ENCODE data around the gene ZHX3. TPM values are rescaled to one million over a fixed set of nuclear protein-coding genes. Genes with fewer than 3 reads are reported as not detected.

ZHX3 gene
- total and polyA plus RNA-seq, 10 of the 15 experiments (the other 5 are each of a cell fraction or from before 2014, with no cell fraction given): 1.3 to 14.0 (median 5.0) TPM

- H2AFZ ChIP-seq (ENCODE audit: control insufficient read depth, low read depth, low read length): no peak overlapping the region
- no peak for ATAC-seq
- no peak overlapping the region for H3K4me3 ChIP-seq
- peaks cover 20% of the 10 kb centered on the region for H3K4me1 ChIP-seq (ENCODE audit: control insufficient read depth, insufficient read depth, low read length)
- BruUV-seq (replicated peaks): no TSS peak
- WGBS (ENCODE audit: insufficient coverage, insufficient replicate concordance, low lambda C conversion rate, missing lambda C conversion rate): 96% methylated on average over 11 of the region's 11 CpGs
- no peak for FAIRE-seq
- no peaks in the 10 kb centered on the region for H3K27me3 ChIP-seq (replicated peaks in 1 of 2; ENCODE audit: control insufficient read depth in 2 of 2, insufficient read depth in 2 of 2, low read length in 1 of 2)
- no peak overlapping the region for H3K4me2 ChIP-seq (ENCODE audit: control insufficient read depth, insufficient read depth)
- no peak for DNase-seq (ENCODE audit: low read depth, low spot score)
- in situ Hi-C loops (cut with MboI): no loop called here
- H4K20me1 ChIP-seq (ENCODE audit: control insufficient read depth, insufficient read depth): no peaks in the 10 kb centered on the region; the same call in none of the 2 replicates
- intact Hi-C loops (cut with micrococcal nuclease; ENCODE audit: unreplicated experiment): no loop called here
- peaks cover 15% of the 10 kb centered on the region for H3K79me2 ChIP-seq (ENCODE audit: control insufficient read depth, insufficient read depth, low read length)
- peaks cover 31 to 58% of the 10 kb centered on the region in 2 experiments for H3K36me3 ChIP-seq (ENCODE audit: control insufficient read depth in 2 of 2, insufficient read depth in 2 of 2, low read length in 1 of 2)
- H3K9me3 ChIP-seq (replicated peaks; ENCODE audit: control insufficient read depth, insufficient read depth, low read length): no peaks in the 10 kb centered on the region
- H3K27ac ChIP-seq (ENCODE audit: control insufficient read depth, insufficient read depth): no peak overlapping the region
- H3K9ac ChIP-seq (ENCODE audit: control insufficient read depth, insufficient read depth, low read length): no peak overlapping the region
- ChIA-PET POLR2A (no interaction called here), CTCF (no interaction called here), SMC1A (ENCODE audit: uncharacterized antibody, unreplicated experiment) (no interaction called here), RAD21 (ENCODE audit: unreplicated experiment) (no interaction called here)
- no peak for TF ChIP-seq POLR2AphosphoS5 (IDR thresholded peaks at IDR 0.05; ENCODE audit: low read length)
- no peak for TF ChIP-seq TCF7 (IDR thresholded peaks at IDR 0.05; ENCODE audit: borderline replicate concordance)
- no peak for TF ChIP-seq STAT3 (IDR thresholded peaks at IDR 0.05; ENCODE audit: low read depth, low read length)
- TF ChIP-seq SIN3A (IDR thresholded peaks at IDR 0.05; ENCODE audit: low read depth, low read length): no peak
- TF ChIP-seq CHD4 (IDR thresholded peaks at IDR 0.05): no peak
- no peak for TF ChIP-seq NR2F1 (conservative IDR thresholded peaks at IDR 0.05)
- no peak for TF ChIP-seq HDAC2 (IDR thresholded peaks at IDR 0.05)
- TF ChIP-seq, protein P1, sequence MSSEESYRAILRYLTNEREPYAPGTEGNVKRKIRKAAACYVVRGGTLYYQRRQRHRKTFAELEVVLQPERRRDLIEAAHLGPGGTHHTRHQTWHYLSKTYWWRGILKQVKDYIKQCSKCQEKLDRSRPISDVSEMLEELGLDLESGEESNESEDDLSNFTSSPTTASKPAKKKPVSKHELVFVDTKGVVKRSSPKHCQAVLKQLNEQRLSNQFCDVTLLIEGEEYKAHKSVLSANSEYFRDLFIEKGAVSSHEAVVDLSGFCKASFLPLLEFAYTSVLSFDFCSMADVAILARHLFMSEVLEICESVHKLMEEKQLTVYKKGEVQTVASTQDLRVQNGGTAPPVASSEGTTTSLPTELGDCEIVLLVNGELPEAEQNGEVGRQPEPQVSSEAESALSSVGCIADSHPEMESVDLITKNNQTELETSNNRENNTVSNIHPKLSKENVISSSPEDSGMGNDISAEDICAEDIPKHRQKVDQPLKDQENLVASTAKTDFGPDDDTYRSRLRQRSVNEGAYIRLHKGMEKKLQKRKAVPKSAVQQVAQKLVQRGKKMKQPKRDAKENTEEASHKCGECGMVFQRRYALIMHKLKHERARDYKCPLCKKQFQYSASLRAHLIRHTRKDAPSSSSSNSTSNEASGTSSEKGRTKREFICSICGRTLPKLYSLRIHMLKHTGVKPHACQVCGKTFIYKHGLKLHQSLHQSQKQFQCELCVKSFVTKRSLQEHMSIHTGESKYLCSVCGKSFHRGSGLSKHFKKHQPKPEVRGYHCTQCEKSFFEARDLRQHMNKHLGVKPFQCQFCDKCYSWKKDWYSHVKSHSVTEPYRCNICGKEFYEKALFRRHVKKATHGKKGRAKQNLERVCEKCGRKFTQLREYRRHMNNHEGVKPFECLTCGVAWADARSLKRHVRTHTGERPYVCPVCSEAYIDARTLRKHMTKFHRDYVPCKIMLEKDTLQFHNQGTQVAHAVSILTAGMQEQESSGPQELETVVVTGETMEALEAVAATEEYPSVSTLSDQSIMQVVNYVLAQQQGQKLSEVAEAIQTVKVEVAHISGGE (CRISPR knock-in tag; IDR thresholded peaks at IDR 0.05): no peak
- no peak for TF ChIP-seq HSF1 (IDR thresholded peaks at IDR 0.05; ENCODE audit: low read depth, low read length)
- TF ChIP-seq SP1 (IDR thresholded peaks at IDR 0.05; ENCODE audit: low read depth, low read length): no peak
- TF ChIP-seq PBX3 (IDR thresholded peaks at IDR 0.05; ENCODE audit: insufficient replicate concordance, low read depth, low read length): no peak
- TF ChIP-seq ZNF384 (IDR thresholded peaks at IDR 0.05; ENCODE audit: borderline replicate concordance, low read depth, low read length): no peak
- TF ChIP-seq MEF2B (IDR thresholded peaks at IDR 0.05; ENCODE audit: partially characterized antibody, poor library complexity, severe bottlenecking): no peak
- TF ChIP-seq, protein P2, sequence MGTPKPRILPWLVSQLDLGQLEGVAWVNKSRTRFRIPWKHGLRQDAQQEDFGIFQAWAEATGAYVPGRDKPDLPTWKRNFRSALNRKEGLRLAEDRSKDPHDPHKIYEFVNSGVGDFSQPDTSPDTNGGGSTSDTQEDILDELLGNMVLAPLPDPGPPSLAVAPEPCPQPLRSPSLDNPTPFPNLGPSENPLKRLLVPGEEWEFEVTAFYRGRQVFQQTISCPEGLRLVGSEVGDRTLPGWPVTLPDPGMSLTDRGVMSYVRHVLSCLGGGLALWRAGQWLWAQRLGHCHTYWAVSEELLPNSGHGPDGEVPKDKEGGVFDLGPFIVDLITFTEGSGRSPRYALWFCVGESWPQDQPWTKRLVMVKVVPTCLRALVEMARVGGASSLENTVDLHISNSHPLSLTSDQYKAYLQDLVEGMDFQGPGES (IDR thresholded peaks at IDR 0.05): no peak
- no peak for TF ChIP-seq ZSCAN29 (IDR thresholded peaks at IDR 0.05)
- TF ChIP-seq TCF12 (IDR thresholded peaks at IDR 0.05; ENCODE audit: low read depth, low read length): no peak
- TF ChIP-seq, protein P3, sequence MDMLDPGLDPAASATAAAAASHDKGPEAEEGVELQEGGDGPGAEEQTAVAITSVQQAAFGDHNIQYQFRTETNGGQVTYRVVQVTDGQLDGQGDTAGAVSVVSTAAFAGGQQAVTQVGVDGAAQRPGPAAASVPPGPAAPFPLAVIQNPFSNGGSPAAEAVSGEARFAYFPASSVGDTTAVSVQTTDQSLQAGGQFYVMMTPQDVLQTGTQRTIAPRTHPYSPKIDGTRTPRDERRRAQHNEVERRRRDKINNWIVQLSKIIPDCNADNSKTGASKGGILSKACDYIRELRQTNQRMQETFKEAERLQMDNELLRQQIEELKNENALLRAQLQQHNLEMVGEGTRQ (IDR thresholded peaks at IDR 0.05; ENCODE audit: borderline replicate concordance, low read depth, low read length): no peak
Measured at GRCh38 chr20:41162396-41162795, 155.1 kb downstream of the ZHX3 start.
